LNCAP (cell line): ENCODE results near the gene ITPR1.
A peak's percentile ranks its signal among the peaks of the same experiment; 100 is the strongest.

Experiments
- TF ChIP-seq, protein P1 (sequence below): fragments of 450-650 bp; IDR thresholded peaks from 2 replicates; pipeline ENCODE4 v1.5.1; 2017; ENCODE audit warnings: mild to moderate bottlenecking

Gene ITPR1

DNA sequence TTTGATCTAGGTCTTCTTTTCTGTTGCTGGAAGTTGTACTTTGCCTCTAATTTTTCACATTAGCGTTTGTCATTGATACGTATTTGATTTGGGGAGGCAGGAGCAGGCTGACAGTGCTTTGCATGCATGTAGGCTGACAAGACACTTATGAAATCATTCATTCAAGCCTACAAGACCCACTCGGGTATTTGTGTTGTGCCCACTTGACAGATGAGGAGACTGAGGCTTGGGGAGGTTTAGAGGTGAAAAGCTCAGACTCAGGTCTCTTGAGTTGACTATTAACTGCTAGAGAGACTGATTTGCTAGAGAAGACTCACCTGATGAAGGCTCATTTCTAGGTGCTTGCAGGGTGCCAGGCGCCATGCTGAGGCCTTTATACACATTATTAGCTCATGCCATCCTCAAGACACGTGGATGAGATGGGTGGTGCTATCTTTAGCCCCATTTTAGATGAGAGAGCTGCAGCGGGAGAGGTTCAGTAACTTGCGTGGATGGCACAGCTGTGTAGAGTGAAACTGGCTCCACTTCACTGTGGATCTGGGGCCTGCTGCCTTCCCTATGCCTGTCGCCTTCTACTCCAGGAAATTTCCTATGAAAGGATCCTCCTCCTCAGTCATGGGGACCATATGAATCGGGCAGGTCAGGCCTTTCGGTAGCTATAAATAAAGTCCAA, 192.7 kb downstream of the ITPR1 start:
- TF ChIP-seq, protein P1, sequence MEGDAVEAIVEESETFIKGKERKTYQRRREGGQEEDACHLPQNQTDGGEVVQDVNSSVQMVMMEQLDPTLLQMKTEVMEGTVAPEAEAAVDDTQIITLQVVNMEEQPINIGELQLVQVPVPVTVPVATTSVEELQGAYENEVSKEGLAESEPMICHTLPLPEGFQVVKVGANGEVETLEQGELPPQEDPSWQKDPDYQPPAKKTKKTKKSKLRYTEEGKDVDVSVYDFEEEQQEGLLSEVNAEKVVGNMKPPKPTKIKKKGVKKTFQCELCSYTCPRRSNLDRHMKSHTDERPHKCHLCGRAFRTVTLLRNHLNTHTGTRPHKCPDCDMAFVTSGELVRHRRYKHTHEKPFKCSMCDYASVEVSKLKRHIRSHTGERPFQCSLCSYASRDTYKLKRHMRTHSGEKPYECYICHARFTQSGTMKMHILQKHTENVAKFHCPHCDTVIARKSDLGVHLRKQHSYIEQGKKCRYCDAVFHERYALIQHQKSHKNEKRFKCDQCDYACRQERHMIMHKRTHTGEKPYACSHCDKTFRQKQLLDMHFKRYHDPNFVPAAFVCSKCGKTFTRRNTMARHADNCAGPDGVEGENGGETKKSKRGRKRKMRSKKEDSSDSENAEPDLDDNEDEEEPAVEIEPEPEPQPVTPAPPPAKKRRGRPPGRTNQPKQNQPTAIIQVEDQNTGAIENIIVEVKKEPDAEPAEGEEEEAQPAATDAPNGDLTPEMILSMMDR = no peak

DNA sequence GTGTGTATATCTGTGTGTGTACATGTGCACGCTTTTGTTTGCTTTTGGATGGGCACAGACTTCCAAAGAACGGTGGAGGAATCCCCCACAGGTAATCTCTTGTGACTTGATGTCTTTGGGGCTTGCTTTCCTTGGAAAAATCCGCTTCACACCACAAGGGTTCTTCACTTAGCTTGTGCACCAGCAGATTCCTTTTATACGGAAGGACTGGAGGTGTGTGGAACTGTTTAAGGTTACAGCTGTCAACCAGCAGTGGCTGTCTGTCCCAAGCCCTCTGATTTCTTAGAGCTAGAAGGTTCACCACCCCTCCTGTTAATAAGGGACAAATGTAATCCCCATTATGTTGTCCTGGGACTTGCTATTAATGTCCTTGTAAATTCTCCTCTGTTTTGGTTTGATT, 193.5 kb downstream of the ITPR1 start:
- TF ChIP-seq, protein P1 = no peak

GRCh38 chr3:4687167-4687566, 194.0 kb downstream of the ITPR1 start:
- TF ChIP-seq, protein P1 = peak; percentile 34; the same call in 1 of the 2 replicates

- TF ChIP-seq, protein P1 = no peak
Observed at GRCh38 chr3:4687596-4687995, 194.4 kb downstream of the ITPR1 start.

DNA sequence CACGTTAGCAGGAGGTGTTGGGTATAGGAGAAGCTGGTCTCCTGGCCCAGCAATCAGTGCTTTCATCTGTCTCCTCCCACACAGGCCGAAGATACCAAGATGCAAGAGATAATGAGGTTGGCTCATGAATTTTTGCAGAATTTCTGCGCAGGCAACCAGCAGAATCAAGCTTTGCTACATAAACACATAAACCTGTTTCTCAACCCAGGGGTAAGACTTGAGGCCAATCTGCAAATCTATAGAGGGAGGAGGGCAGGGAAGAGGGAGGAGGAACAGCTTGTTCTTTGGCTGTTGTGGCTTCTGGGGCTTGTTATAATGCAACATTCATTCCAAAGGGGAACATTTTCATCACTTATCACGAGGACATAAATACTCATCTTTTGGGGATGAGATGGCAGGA, 195.3 kb downstream of the ITPR1 start:
- TF ChIP-seq, protein P1 = no peak

DNA sequence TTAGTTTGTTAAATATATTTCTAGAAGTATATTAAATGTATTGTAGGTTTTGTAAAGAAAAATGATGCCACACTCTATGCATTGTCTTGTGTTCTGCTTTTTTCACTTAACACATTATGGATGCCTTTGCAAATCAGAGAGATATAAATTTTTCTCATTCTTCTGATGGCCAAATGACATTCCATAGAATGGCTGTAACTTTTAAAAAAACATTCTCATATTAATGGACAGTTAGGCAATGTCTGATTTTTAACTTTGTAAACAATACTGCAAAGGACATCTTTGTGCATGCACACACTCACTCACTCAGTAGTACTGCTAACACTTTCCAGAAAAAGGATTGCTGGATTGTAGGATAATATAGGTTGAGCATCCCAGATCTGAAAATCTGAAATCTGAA, 195.9 kb downstream of the ITPR1 start:
- TF ChIP-seq, protein P1 = no peak

DNA sequence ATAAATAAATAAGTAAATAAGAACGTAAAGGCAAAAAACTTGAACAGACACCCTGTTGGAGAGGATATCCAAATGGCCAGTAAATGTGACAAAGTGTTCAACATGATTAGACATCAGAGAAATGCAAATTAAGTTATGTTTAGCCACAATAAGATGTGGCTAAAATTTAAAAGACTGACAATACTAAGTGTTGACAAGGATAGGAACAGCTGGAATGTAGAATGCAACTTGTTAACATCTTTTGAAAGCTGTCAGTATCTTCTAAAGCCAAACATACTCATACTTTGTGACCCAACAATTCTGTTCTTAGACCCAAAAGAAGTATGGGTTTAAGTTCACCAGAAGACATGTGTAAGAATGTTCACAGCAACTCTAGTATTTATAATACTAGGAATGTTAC, 197.1 kb downstream of the ITPR1 start:
- TF ChIP-seq, protein P1 = no peak

DNA sequence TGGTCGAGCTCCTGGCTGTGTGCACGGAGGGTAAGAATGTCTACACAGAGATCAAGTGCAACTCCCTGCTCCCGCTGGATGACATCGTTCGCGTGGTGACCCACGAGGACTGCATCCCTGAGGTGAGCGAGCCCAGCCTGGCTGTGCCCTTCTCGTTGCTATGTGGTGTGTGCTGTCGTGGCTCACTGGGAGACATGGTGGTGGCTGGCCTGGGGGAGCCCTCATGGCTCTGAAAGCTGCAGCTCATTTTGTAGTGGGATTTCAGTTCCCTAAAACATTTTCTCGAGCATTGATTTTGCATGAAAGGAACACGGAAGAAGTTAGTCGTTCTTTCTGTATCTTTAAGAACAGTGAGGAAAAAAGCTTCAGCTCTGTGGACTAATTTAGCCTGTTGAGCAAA, 200.5 kb downstream of the ITPR1 start:
- TF ChIP-seq, protein P1 = no peak
